Gastrocnemius medialis (tissue), 4 donors: ENCODE results near the gene HOXA9. TPM values are rescaled to one million over a fixed set of nuclear protein-coding genes. Genes with fewer than 3 reads are reported as not detected.

Experiments
- ATAC-seq, 2 donors: fragments of 150-250 bp; one replicate each; pipeline ENCODE4 v1.9.1; 2016
- DNase-seq, 2 donors: peaks; one replicate each; pipeline ENCODE4 v3.0.0-alpha.2; 2019
- H3K27ac ChIP-seq, 4 donors: fragments of 200-600 bp; sonication (generic); 1 replicate in 1 of 4; 2 replicates in 3 of 4; pipeline ENCODE4 v1.5.1; 2016 to 2018; ENCODE audit warnings: mild to moderate bottlenecking in 2 of 4, moderate library complexity in 1 of 4
- H3K27me3 ChIP-seq, 3 donors: fragments of 200-600 bp; sonication (generic) in 2 of 3; 1 replicate in 1 of 3; 2 replicates in 2 of 3; pipeline versions ENCODE4 v1.5.1 to v1.6.0; 2016 to 2019; ENCODE audit warnings: mild to moderate bottlenecking in 1 of 3, moderate library complexity in 1 of 3
- H3K36me3 ChIP-seq, 2 donors: fragments of 200-600 bp; sonication (generic) in 1 of 2; one replicate each; pipeline ENCODE4 v1.5.1; 2017 to 2018
- H3K4me1 ChIP-seq, 2 donors: fragments of 200-600 bp; sonication (generic) in 1 of 2; one replicate each; pipeline ENCODE4 v1.5.1; 2016 to 2017; ENCODE audit warnings: mild to moderate bottlenecking in 2 of 2
- H3K4me3 ChIP-seq, 4 donors: fragments of 200-600 bp; sonication (generic) in 3 of 4; 1 replicate in 1 of 4; 2 replicates in 3 of 4; pipeline ENCODE4 v1.5.1; 2016 to 2019; ENCODE audit warnings: mild to moderate bottlenecking in 2 of 4
- H3K9me3 ChIP-seq, 3 donors: fragments of 200-600 bp; sonication (generic) in 2 of 3; 1 replicate in 1 of 3; 2 replicates in 2 of 3; pipeline ENCODE4 v1.5.1; 2016 to 2019
- POLR2A ChIP-seq, 2 donors: fragments of 450-650 bp; IDR thresholded peaks; one replicate each; pipeline ENCODE4 v1.6.1; 2017; ENCODE audit warnings: antibody characterized with exemption in 2 of 2, mild to moderate bottlenecking in 2 of 2, moderate library complexity in 2 of 2
- in situ Hi-C, 4 donors: fragments of 200-750 bp; cut with MboI; loops; one replicate each; pipeline versions ENCODE4 v1.15.0 to v1.8.0; 2017; ENCODE audit warnings: low sequenced_read_pairs in 4 of 4
- intact Hi-C: fragments of 100-400 bp; cut with DNase I; formaldehyde crosslinking; loops from one replicate; pipeline ENCODE4 v1.15.1; 2023; ENCODE audit warnings: low total_unique reads
- total RNA-seq, 4 donors: library from RNA; depleted of rRNA; stranded (reverse); fragments of >200 nt; gene quantifications; one replicate each; pipeline versions ENCODE4 v1.1.0 to v1.2.3, GENCODE V29; 2016
- TF ChIP-seq, protein P1 (sequence below), 5 experiments: fragments of 450-650 bp in 3 of 5; fragments of 200-600 bp in 2 of 5; sonication (generic) in 2 of 5; IDR thresholded peaks in 4 of 5; conservative IDR thresholded peaks in 1 of 5; 1 replicate in 4 of 5; 2 replicates in 1 of 5; pipeline ENCODE4 v1.5.1; 2016 to 2019; ENCODE audit warnings: antibody characterized with exemption in 5 of 5, mild to moderate bottlenecking in 3 of 5, moderate library complexity in 3 of 5

The HOXA9 gene
- total RNA-seq, 4 donors from 2014 or later: 18.9 to 30.3 (median 19.5) TPM

DNA sequence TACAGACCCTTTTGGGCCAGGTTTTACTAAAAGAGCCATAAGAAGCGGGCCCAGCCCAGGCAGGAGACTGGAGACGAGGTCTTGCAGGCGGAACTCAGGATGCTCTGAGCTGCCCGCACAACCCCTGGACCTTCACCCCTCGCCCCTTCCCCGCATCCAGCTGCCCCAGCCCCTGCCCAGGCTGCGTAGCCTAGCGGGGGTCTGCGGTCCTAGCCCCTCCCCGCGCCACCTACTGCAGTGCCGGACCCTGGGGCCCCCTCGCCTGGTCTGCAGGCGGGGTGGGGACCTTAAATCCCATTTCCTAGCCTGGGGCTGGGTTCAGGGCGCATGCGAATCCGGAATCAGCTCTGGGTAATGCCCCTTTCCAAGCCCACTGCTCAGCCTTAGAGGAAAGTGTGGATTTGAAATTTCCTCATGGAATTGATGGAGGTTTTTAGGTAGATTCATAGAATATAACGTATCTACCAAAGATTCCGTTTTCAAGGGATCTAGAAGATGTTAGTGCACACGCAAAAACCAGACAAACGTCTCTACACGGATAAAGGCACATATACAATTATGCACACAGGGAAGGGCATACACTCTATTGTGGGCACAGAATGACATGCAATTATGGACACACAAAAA lies 12.4 kb downstream of the HOXA9 start:
- Histone ChIP-seq H3K9me3 (no peaks in the 10 kb centered on the region), H3K27ac (peak overlapping the region; percentile 90 to 96 (median 94)), H3K36me3 (no peaks in the 10 kb centered on the region), H3K27me3 (no peaks in the 10 kb centered on the region), H3K4me1 (peaks cover 44 to 54% of the 10 kb centered on the region in 2 donors), H3K4me3 (peak overlapping the region; percentile 64 to 75 (median 70))
- in situ Hi-C loops: loop anchor here in 2 of 4 donors (10.0 to 25.0 kb wide), 3 partner anchors 778 to 941 kb away; partner anchors contain the start of genes CBX3 (in 1 of the 2) and HNRNPA2B1 (in 1 of the 2)
- ATAC-seq (no peak), DNase-seq (no peak)
- TF ChIP-seq, protein P1, sequence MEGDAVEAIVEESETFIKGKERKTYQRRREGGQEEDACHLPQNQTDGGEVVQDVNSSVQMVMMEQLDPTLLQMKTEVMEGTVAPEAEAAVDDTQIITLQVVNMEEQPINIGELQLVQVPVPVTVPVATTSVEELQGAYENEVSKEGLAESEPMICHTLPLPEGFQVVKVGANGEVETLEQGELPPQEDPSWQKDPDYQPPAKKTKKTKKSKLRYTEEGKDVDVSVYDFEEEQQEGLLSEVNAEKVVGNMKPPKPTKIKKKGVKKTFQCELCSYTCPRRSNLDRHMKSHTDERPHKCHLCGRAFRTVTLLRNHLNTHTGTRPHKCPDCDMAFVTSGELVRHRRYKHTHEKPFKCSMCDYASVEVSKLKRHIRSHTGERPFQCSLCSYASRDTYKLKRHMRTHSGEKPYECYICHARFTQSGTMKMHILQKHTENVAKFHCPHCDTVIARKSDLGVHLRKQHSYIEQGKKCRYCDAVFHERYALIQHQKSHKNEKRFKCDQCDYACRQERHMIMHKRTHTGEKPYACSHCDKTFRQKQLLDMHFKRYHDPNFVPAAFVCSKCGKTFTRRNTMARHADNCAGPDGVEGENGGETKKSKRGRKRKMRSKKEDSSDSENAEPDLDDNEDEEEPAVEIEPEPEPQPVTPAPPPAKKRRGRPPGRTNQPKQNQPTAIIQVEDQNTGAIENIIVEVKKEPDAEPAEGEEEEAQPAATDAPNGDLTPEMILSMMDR (IDR thresholded peaks at IDR 0.05 in 4 of 5, conservative IDR thresholded peaks at IDR 0.05 in 1 of 5): no peak
- no peak for TF ChIP-seq POLR2A (IDR thresholded peaks at IDR 0.05)
- intact Hi-C loops: no loop called here

DNA sequence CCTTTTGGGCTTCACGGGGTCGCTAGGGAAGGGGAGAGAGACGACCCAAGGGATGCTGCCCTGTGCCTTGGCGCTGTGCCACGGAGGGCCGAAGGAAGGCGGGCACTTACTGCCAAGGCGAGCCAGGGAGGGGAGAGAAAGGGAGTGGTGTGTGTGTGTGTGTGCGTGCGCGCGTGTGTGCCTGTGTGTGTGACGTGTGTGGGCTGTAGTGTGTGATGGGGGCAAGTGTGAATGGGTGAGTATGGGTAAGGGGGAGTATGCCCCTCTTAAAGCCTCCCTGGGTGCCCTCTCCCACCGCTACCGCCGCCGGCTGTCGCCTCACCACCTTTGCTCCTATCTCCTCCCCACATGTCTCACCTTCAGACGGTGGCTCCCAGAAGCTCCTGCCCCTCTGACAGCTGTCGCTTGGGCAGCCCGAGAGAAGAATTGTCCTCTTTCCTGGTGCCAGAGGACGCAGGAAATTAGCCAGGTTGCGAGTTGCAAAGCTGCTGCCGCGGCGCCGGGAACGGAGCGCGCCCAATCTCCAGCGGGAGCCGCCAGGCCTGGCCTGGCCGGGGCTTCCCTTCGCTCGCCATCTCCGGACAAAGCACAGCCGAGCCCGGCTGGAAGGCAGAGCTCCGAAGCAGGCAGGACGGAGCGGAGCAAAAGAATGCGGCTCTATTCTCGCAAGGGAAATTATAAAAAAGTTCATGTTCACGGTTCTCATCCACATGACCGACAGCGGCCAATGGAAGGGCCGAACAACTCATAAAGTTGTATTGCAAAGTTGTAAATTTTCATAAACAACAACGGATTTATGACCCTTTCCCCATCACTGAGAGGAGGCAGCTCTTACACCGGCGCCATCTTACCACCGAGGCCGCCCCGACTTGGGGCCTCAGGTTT lies 13.2 kb downstream of the HOXA9 start, which contains the start of gene HOXA3:
Gene HOXA3 (minus strand): TSS at position 653 of the 885 bp plus-strand sequence. CDS start 41,943 bp downstream, outside the sequence.
- peak within 1 kb of the TSS; percentile 90 to 96 (median 94) for H3K27ac ChIP-seq
- intact Hi-C loops: loop anchor here (1.0 kb wide), 1 partner anchor 13 kb away; the partner anchor contains the start of gene HOXA9

DNA sequence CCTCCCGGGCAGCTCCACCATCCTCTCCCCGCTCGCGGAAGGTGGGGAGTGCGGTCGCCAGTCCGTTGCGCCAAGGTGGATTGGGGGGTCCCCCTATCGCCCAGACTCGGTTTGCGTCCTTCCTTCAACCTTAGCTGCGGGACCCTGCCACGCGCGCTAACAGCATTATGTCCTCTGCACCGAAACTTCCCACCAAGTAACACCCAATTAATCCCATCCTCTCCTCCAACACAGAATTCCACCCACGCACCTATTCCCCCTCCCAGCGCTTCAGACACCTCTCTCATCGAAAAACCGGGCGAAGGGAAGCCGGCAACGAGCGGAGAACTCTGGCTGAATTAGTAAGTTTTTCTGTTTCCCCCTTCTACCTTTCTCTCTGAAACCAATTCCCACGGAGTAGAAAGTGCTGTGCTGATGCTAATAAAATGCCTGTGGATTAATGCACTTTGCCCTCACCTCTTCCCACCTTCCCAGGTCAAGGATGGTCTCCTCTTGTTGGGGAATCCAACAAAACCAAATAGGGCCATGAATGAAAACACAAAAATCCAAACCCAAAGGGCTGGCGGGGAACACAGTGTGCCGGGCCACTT lies 13.9 kb downstream of the HOXA9 start:
- TF ChIP-seq POLR2A (IDR thresholded peaks at IDR 0.05): no peak
- TF ChIP-seq, protein P1 (IDR thresholded peaks at IDR 0.05 in 4 of 5, conservative IDR thresholded peaks at IDR 0.05 in 1 of 5): no peak
- Histone ChIP-seq H3K9me3 (no peaks in the 10 kb centered on the region), H3K27me3 (no peaks in the 10 kb centered on the region), H3K4me3 (peak overlapping the region; percentile 64 to 75 (median 70)), H3K27ac (peak overlapping the region; percentile 90 to 96 (median 94)), H3K4me1 (peaks cover 54 to 69% of the 10 kb centered on the region in 2 donors), H3K36me3 (no peaks in the 10 kb centered on the region)
- no peak for DNase-seq
- no peak for ATAC-seq
- intact Hi-C loops (loop anchor here (1.0 kb wide), 1 partner anchor 14 kb away; the partner anchor contains the start of gene HOXA9), in situ Hi-C loops (loop anchor here in 2 of 4 donors (10.0 to 25.0 kb wide), 3 partner anchors 777 to 939 kb away; partner anchors contain the start of genes CBX3 (in 1 of the 2) and HNRNPA2B1 (in 1 of the 2))

More for the DNA sequence above, 13.2 kb downstream of the HOXA9 start, which contains the start of gene HOXA3:
- TF ChIP-seq, protein P1 (IDR thresholded peaks at IDR 0.05 in 4 of 5, conservative IDR thresholded peaks at IDR 0.05 in 1 of 5): no peak
- peak; percentile 15 to 39 for TF ChIP-seq POLR2A (IDR thresholded peaks at IDR 0.05)
- peaks cover 46 to 61% of the 10 kb centered on the region in 2 donors for H3K4me1 ChIP-seq
- H3K36me3 ChIP-seq: no peaks in the 10 kb centered on the region
- peak within 1 kb of the TSS; percentile 64 to 75 (median 70) for H3K4me3 ChIP-seq
- ATAC-seq (peak in 1 of 2 donors; percentile 8), DNase-seq (peak in 1 of 2 donors; percentile 63)
- H3K27me3 ChIP-seq: no peaks in the 10 kb centered on the region
- in situ Hi-C loops: loop anchor here in 2 of 4 donors (10.0 to 25.0 kb wide), 3 partner anchors 777 to 940 kb away; partner anchors contain the start of genes CBX3 (in 1 of the 2) and HNRNPA2B1 (in 1 of the 2)
- H3K9me3 ChIP-seq: no peaks in the 10 kb centered on the region
